HG03469 (cell line): ENCODE measurements around the gene CD2BP2.

Source experiments
- ATAC-seq: cut with Tn5 transposase; IDR thresholded peaks from one replicate; pipeline ENCODE4 v1.9.1; 2021; ENCODE audit warnings: mild to moderate bottlenecking, moderate library complexity, moderate number of reproducible peaks; ENCODE audit not compliant: unreplicated experiment

The CD2BP2 gene

GRCh38 chr16:30379158-30379783 lies 24.2 kb upstream of the CD2BP2 start:
- no peak for ATAC-seq

- peak; percentile 74 for ATAC-seq
Measured at GRCh38 chr16:30378236-30379157, 23.4 kb upstream of the CD2BP2 start.

- no peak for ATAC-seq
Measured at GRCh38 chr16:30377812-30378235, 22.7 kb upstream of the CD2BP2 start.

GRCh38 chr16:30377050-30377811 lies 22.1 kb upstream of the CD2BP2 start:
- no peak for ATAC-seq

GRCh38 chr16:30376461-30376902 lies 21.4 kb upstream of the CD2BP2 start:
- no peak for ATAC-seq

GRCh38 chr16:30375864-30376263 lies 20.8 kb upstream of the CD2BP2 start:
- ATAC-seq, result no peak

- no peak for ATAC-seq
Measured at GRCh38 chr16:30374538-30374937, 19.4 kb upstream of the CD2BP2 start, which contains the start of gene MYL11. MYL11 (plus strand) TSS chr16:30374802; CDS start chr16:30374858, 56 bp downstream.

GRCh38 chr16:30372725-30373124 lies 17.6 kb upstream of the CD2BP2 start:
- ATAC-seq, result no peak

GRCh38 chr16:30372038-30372712 lies 17.1 kb upstream of the CD2BP2 start:
- ATAC-seq, result no peak

GRCh38 chr16:30371248-30371816 lies 16.2 kb upstream of the CD2BP2 start:
- no peak for ATAC-seq

- peak; percentile 51 for ATAC-seq
Measured at GRCh38 chr16:30370456-30371247, 15.5 kb upstream of the CD2BP2 start, which contains the start of gene TBC1D10B. TBC1D10B (minus strand) TSS chr16:30370494; CDS start chr16:30370183, 311 bp downstream.

GRCh38 chr16:30369938-30370455 lies 14.9 kb upstream of the CD2BP2 start:
- ATAC-seq, result peak; percentile 2

- no peak for ATAC-seq
Measured at GRCh38 chr16:30369091-30369937, 14.2 kb upstream of the CD2BP2 start.

- ATAC-seq, result no peak
Measured at GRCh38 chr16:30368792-30369090, 13.6 kb upstream of the CD2BP2 start.

- no peak for ATAC-seq
Measured at GRCh38 chr16:30368122-30368791, 13.1 kb upstream of the CD2BP2 start.

GRCh38 chr16:30367349-30368009 lies 12.4 kb upstream of the CD2BP2 start:
- no peak for ATAC-seq

GRCh38 chr16:30366511-30366910 lies 11.4 kb upstream of the CD2BP2 start:
- no peak for ATAC-seq
